ENCODE data around the gene FHOD1.

GRCh38 chr16:67259705-67260104 lies 12.4 kb upstream of the FHOD1 start:
- TF ChIP-seq, protein P1, sequence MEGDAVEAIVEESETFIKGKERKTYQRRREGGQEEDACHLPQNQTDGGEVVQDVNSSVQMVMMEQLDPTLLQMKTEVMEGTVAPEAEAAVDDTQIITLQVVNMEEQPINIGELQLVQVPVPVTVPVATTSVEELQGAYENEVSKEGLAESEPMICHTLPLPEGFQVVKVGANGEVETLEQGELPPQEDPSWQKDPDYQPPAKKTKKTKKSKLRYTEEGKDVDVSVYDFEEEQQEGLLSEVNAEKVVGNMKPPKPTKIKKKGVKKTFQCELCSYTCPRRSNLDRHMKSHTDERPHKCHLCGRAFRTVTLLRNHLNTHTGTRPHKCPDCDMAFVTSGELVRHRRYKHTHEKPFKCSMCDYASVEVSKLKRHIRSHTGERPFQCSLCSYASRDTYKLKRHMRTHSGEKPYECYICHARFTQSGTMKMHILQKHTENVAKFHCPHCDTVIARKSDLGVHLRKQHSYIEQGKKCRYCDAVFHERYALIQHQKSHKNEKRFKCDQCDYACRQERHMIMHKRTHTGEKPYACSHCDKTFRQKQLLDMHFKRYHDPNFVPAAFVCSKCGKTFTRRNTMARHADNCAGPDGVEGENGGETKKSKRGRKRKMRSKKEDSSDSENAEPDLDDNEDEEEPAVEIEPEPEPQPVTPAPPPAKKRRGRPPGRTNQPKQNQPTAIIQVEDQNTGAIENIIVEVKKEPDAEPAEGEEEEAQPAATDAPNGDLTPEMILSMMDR (IDR thresholded peaks at IDR 0.05) = no peak
- TF ChIP-seq, protein P2, sequence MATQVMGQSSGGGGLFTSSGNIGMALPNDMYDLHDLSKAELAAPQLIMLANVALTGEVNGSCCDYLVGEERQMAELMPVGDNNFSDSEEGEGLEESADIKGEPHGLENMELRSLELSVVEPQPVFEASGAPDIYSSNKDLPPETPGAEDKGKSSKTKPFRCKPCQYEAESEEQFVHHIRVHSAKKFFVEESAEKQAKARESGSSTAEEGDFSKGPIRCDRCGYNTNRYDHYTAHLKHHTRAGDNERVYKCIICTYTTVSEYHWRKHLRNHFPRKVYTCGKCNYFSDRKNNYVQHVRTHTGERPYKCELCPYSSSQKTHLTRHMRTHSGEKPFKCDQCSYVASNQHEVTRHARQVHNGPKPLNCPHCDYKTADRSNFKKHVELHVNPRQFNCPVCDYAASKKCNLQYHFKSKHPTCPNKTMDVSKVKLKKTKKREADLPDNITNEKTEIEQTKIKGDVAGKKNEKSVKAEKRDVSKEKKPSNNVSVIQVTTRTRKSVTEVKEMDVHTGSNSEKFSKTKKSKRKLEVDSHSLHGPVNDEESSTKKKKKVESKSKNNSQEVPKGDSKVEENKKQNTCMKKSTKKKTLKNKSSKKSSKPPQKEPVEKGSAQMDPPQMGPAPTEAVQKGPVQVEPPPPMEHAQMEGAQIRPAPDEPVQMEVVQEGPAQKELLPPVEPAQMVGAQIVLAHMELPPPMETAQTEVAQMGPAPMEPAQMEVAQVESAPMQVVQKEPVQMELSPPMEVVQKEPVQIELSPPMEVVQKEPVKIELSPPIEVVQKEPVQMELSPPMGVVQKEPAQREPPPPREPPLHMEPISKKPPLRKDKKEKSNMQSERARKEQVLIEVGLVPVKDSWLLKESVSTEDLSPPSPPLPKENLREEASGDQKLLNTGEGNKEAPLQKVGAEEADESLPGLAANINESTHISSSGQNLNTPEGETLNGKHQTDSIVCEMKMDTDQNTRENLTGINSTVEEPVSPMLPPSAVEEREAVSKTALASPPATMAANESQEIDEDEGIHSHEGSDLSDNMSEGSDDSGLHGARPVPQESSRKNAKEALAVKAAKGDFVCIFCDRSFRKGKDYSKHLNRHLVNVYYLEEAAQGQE (IDR thresholded peaks at IDR 0.05; ENCODE audit: low read depth, low read length) = no peak
- TF ChIP-seq, protein P3, sequence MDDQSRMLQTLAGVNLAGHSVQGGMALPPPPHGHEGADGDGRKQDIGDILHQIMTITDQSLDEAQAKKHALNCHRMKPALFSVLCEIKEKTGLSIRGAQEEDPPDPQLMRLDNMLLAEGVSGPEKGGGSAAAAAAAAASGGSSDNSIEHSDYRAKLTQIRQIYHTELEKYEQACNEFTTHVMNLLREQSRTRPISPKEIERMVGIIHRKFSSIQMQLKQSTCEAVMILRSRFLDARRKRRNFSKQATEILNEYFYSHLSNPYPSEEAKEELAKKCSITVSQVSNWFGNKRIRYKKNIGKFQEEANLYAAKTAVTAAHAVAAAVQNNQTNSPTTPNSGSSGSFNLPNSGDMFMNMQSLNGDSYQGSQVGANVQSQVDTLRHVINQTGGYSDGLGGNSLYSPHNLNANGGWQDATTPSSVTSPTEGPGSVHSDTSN (IDR thresholded peaks at IDR 0.05) = no peak
- no peak for TF ChIP-seq EP300 (IDR thresholded peaks at IDR 0.05; ENCODE audit: borderline replicate concordance in 1 of 2, low read depth in 1 of 2, low read length in 1 of 2)
- TF ChIP-seq JUND (IDR thresholded peaks at IDR 0.05) = no peak
- no peak for TF ChIP-seq POLR2AphosphoS5 (IDR thresholded peaks at IDR 0.05; ENCODE audit: low read depth, low read length)
- TF ChIP-seq MAX (IDR thresholded peaks at IDR 0.05; ENCODE audit: low read depth) = no peak
